Hindlimb muscle (tissue), 1 donor: Measurements from ENCODE around the gene CTNNA3. TPM values are rescaled to one million over a fixed set of nuclear protein-coding genes. Genes with fewer than 3 reads are reported as not detected.

Experiments
- DNase-seq: peaks from one replicate; pipeline ENCODE4 v3.0.0-alpha.2; 2013
- polyA plus RNA-seq: library from polyadenylated mRNA; unstranded; fragments of 120-200 nt; gene quantifications from one replicate; pipeline ENCODE4 v1.2.1, GENCODE V29; 2013; ENCODE audit not compliant: insufficient read length

CTNNA3 gene
- polyA plus RNA-seq, 1 donor = 7.5 TPM

DNA sequence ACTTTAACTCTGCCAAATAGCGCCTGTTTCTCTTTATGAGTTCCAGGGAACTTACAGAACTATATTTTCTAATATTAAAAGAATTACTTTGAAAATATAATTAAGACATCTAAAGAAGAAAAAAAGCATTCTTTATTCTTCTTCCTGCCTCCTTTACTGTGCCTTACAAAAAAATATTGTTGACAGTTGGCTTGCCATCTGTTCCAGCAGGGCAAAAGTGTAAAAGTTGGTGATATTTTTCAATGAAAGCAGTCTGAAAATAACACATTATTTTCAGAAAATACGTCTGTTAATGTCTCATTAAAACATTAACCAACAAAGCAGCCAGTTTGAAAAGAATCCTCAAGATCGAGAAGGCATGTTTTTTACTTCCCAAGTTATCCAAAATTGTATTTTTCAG lies 1802.3 kb downstream of the CTNNA3 start:
- no peak for DNase-seq

DNA sequence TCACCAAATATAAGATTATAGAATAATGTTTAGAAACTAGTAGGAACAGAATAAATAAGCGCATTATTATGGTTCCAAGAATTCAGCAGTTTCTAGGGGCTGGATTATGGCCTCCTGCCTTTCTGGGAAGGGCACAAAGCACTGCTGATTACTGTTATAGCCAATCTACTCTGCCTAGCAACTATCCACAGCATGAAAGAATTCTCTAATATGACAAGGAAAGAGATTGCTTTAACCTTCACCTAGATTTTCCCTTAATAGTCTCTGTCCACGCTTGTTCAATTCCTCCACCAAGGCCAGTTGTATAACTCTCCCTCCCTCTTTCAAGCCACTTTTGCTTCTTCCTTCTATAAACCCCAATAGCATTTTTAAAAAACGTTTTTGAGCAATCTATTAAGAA lies 1803.7 kb downstream of the CTNNA3 start:
- DNase-seq = no peak

DNA sequence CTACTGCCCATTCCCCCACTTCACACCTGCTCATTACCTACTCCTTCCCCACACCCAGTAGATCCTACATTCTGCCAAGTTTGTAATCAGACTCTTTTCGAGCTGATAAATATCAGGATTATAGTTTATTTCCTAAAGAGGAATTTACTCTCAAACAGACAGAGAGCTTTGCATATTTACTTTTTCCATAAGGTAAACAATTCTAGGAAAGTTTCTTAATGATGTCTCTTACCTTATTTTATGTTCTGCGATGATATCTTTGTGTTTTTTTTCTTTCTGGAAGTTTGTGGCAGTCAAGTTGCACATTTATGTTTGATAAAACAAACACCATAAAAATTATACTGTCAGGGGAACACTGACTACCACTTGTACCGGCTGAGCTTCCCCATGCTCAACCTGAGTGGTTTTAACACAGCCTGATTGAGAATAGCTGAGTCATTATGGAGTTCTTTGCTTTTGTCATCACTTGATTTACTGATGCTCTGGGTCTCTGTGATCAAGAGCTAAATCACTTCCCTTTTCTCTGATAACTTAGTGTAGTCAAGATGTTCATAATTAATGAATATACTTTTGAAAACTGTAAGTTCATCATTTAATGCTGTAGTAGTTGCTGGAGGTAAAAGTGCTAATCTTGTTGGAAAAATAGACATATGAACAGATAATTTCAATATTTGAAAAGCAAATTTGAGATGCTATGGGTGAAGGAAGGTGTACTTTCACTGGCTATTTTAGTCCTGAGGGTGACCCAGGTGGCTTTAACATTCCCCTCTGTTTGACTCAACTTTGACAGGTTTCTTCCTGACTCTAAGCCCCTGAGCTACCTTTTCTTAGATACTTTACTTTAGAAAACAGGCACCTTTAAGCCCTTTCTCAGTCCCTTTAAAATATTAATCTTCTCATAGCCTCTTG lies 1804.7 kb downstream of the CTNNA3 start:
- DNase-seq = no peak

DNA sequence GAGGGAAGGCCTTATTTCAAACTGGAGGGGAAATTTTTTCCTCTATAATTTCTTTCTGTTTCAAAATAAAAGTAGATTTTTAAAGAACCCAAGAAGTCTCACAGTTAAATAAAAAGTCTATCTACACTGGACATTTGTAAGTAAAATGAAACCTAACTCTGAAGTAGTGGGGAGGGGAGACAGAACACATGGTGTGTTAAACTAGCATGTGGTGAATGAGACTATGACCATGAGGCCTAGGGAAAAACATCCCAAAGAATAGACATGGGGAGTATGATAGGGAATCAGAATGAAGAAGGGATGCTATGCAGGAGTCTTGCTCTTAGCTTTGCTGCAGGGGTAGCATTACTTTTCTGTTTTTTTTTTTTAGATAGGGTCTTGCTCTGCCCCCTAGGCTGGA lies 1831.5 kb downstream of the CTNNA3 start:
- DNase-seq = no peak

DNA sequence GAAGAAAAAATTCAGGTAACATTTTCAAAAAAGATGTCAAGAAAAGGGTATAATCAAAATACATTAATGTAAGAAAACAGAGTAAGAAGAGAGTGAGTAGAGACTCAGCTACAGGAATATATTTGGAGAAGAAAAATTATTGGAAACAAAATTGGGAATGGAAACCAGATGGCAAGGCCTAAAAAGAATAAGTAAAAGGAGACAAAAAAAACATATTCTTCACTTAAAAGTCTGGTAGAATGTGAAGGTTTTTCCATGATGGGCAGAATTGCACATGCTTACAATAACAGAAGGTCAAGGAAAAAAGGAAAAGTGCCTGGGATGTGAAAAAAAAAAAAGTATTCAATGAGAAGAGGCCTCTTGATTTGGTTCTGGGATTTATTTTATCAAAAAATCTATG lies 1832.0 kb downstream of the CTNNA3 start:
- DNase-seq = no peak

Other genes starting within 250 kb of the CTNNA3 start
- gene DNAJC12, start 142.0 kb upstream of the CTNNA3 start, polyA plus RNA-seq = 7.1 TPM
- 20.1 TPM for gene SIRT1, start 188.5 kb upstream of the CTNNA3 start, polyA plus RNA-seq